Kasumi-1 (cell line): ENCODE data around the gene LAGE3.

Source experiments
- DNase-seq, 2 experiments: peaks; one replicate each; lab custom pipeline; 2025; lab: John Stamatoyannopoulos, UW

Gene LAGE3

GRCh38 chrX:154457491-154458115 lies 21.5 kb downstream of the LAGE3 start:
- no peak for DNase-seq

GRCh38 chrX:154452823-154453222 lies 26.3 kb downstream of the LAGE3 start:
- DNase-seq, result no peak

- DNase-seq, result no peak
These were observed 28.8 kb downstream of the LAGE3 start for GRCh38 chrX:154450312-154450711.

- DNase-seq, result no peak
These were observed 29.5 kb downstream of the LAGE3 start for GRCh38 chrX:154449618-154450017.

- no peak for DNase-seq
These were observed 30.6 kb downstream of the LAGE3 start for GRCh38 chrX:154448484-154448883.

- DNase-seq, result no peak
These were observed 32.7 kb downstream of the LAGE3 start for GRCh38 chrX:154446430-154446829.

GRCh38 chrX:154445776-154446175 lies 33.3 kb downstream of the LAGE3 start:
- no peak for DNase-seq

- DNase-seq, result no peak
These were observed 34.3 kb downstream of the LAGE3 start for GRCh38 chrX:154444755-154445246.

GRCh38 chrX:154443992-154444754 lies 34.9 kb downstream of the LAGE3 start, which contains the start of gene FAM50A:
Gene FAM50A, plus strand, starts transcription at chrX:154444141. Its CDS starts 95 bp downstream, at chrX:154444236.
- peak; percentile 9 to 39 for DNase-seq

- DNase-seq, result no peak
These were observed 35.6 kb downstream of the LAGE3 start for GRCh38 chrX:154443479-154443910.

- no peak for DNase-seq
These were observed 36.9 kb downstream of the LAGE3 start for GRCh38 chrX:154441984-154442707.

- no peak for DNase-seq
These were observed 37.5 kb downstream of the LAGE3 start for GRCh38 chrX:154441564-154441963.

- no peak for DNase-seq
These were observed 38.3 kb downstream of the LAGE3 start for GRCh38 chrX:154440623-154441357.

- no peak for DNase-seq
These were observed 39.2 kb downstream of the LAGE3 start for GRCh38 chrX:154439841-154440240.

GRCh38 chrX:154437971-154438893 lies 40.8 kb downstream of the LAGE3 start:
- no peak for DNase-seq

- DNase-seq, result no peak
These were observed 41.9 kb downstream of the LAGE3 start, which contains the start of gene GDI1 for GRCh38 chrX:154436983-154437752. Gene GDI1, plus strand, starts transcription at chrX:154437154. Its CDS starts 101 bp downstream, at chrX:154437255.

- DNase-seq, result peak in 1 of 2 experiments; percentile 8
These were observed 42.6 kb downstream of the LAGE3 start for GRCh38 chrX:154436374-154436982.

- no peak for DNase-seq
These were observed 43.8 kb downstream of the LAGE3 start for GRCh38 chrX:154435171-154435733.
